NCI-H460 (cell line): ENCODE data around the gene RNF145. TPM values are rescaled to one million over a fixed set of nuclear protein-coding genes. Genes with fewer than 3 reads are reported as not detected.

ENCODE experiments used
- DNase-seq: peaks from one replicate; pipeline ENCODE4 v3.0.0-alpha.2; 2016; ENCODE audit warnings: low read depth; ENCODE audit errors: extremely low read depth
- total RNA-seq: library from RNA; depleted of rRNA; stranded (reverse); fragments of >200 nt; shearing (Covaris generic); gene quantifications from 2 replicates; pipeline ENCODE4 v1.2.3, GENCODE V29; 2014

The RNF145 gene
- total RNA-seq, 1 experiment from 2014 or later, result 40.7 TPM

DNA sequence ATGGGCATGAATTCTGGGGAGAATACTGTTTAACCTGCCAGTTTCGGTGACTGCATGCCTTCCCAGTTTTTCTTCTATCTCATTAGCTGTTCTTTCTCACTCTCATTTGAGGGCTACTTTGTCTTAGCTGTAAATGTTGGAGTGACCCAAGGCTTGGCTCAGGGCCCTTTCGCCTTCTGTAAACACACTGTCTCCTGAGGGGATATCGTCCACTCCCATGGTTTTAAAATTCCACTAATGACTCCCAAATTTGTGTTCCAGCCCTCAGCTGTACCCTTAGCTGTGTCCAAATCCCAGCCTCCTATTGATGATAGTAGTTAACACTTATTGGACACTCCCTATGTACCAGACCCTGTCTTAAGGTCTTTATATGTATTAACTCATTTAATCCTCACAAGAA, 14.1 kb upstream of the RNF145 start:
- no peak for DNase-seq

- no peak for DNase-seq
These were observed 10.9 kb upstream of the RNF145 start for GRCh38 chr5:159220206-159220605.

DNA sequence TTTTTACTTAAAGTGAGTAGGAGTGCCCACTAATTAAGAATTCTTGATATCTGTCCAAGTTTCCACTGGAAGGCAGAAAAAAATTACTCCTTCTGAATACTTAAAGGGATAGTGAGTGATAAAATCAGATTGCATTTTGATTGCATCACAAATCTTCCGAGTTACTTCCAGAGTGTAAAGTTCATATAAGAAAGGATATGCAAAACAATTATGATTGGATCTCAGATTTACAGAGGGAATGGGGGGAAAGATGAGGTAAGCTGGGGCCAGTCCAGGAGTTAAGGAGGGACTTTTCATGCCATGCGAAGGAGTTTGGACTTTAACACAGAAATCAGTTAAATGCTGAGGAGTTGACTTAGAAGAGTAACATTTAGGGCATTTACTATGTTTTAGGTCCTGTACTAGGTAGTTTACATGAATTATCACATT, 9.3 kb upstream of the RNF145 start:
- peak; percentile 79 for DNase-seq

- no peak for DNase-seq
These were observed 7.9 kb upstream of the RNF145 start for GRCh38 chr5:159217236-159217635.

DNA sequence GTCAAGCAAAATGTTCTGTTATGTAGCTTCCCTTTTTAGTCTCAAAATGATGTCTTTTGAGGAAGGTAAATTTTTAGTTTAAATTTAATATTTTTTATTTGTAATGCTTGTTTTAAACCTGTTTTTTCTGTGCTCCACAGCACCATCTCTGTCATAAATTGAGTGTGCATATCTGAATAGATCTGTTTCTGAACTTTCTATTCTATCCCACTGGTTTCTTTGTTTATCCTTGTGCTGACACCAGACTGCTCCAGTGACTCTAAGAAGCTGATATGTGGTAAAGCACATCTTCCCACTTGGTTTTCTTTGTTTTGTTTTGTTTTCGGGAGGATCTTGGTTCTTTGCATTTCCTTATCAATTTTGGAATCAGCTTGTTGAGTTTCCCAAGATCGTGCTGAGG, 7.1 kb upstream of the RNF145 start:
- DNase-seq, result no peak

DNA sequence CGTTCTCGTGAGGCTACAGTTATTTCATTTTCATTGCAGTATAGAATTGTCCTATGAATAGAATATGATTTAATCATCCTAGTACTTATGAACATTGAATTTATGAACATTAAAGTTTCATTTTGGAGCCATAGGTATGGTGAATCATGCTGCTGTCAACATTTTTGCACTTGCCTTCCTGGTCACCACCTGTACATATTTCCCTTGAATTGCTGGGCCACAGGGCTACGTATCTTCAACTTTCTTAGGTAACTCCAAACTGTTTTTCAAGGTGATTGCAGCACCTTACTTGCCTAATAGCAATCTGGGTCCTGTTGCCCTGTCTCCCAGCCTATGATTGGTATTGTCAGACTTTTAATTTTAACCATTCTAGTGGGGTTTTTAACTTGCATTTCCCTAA, 6.5 kb upstream of the RNF145 start:
- no peak for DNase-seq

- DNase-seq, result no peak
These were observed 5.3 kb upstream of the RNF145 start for GRCh38 chr5:159214486-159215271.

DNA sequence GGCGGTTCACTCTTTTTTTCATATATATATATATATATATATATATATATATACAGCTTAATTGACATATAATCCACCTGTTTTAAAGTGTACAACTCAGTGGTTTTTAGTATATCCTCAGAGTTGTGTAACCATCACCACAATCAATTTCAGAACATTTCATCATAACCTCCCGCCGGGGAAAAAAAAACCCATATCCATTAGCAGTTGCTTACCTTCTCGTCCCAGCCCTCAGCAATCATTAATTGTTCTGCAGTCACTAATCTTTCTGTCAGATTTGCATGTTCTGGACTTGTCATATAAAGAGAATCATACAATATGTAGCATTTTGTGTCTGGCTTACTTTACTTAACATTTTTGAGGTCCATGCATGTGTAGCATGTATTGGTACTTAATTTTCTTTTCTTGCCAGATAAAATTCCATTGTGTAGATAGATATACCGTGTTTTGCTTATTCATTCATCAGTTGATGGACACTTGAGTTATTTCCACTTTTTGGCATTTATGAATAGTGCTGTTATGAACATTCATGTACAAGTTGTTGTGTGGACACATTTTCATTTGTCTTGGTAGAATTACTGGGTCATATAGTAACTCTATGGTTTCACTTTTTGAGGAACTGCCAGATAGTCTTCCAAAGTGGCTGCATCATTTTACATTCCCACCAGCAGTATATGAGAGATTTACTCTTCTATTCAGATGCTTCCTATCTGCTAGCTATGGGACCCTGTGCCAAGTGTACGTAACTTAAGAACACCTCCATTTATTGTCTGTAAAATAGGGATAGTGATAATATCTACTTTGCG, 3.5 kb upstream of the RNF145 start:
- DNase-seq, result no peak

- no peak for DNase-seq
These were observed 2.4 kb upstream of the RNF145 start for GRCh38 chr5:159211729-159212174.

DNA sequence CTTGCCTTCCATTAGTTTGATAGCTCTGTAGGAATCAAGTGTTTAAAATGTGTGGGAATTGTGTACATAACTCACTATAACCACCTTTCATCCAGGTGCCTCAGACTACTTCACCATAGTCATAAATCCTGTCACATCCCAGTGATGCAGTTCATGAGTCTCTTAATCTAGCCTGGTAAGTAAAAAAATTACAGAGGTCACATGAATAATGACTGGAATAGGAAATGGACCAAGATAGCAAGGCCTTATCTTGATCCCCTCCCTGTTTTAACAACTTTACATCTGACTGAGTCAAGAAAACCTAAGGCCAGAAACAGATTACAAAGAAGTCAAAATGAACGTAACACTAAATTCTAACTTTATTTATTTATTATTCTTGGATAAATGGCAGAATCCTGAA, 1.5 kb upstream of the RNF145 start:
- no peak for DNase-seq

GRCh38 chr5:159210210-159210661, 883 bp upstream of the RNF145 start:
- DNase-seq, result peak; percentile 80

- DNase-seq, result no peak
These were observed 577 bp downstream of the RNF145 start for GRCh38 chr5:159208514-159209437.

DNA sequence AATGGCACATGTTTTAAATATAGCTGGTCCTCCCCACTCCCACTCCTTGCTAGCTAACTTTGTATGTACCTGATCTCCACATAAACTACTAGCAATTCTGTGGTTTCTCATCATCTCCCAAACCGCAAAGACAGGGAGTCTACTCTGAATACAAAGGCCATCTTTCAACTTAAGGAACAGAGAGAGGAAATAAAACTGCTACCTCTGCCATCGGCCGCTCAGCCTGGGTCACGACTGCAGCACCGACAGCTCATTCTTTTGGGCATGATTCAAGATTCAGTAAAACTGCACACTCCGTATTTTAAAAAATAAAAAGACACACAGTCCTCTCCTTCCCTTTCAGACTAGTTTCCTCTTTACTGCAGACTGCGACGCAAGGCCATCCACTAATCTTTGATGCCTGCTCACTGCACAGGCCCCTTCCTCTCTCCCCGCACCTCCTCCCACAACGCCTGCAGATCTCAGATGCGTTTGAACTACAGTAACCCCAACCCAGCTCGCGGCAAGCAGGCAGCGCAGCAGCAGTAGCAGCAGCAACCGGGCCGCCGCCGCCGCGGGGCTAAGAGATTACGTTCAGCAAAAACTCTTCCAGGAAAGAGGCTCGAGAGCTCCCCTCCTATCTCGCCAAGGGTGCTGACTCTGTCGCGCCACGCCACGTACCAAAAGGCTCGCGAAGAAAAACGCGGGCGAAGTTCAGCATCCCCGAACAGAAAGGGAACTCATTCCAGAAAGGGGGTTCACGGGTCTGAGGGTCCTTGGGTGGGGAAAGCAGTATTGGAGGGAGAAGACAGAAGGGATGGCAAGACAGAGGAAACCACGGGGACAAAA, 1.5 kb downstream of the RNF145 start:
- DNase-seq, result peak; percentile 69

DNA sequence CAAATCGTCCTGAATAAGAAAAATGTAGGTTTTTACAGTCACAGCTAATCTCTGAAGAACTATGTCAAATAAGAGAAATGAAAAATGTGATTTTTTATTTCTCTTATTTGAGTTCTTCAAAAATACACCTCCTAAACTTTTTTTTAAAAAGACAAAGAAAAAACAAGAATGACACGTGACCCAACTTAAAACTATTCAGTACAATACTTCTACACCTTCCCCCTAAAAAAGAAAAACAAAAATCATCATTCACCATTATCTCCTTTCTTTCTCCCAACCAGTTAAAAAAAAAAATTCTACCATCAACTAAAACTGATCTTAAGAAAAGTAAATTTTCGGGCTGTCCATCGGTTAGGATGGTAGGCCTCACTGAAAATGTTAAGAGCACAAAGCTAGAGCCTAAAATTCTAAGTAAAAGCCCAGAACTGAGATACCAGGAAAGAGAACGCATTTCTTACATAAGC, 2.1 kb downstream of the RNF145 start:
- no peak for DNase-seq

- DNase-seq, result no peak
These were observed 2.5 kb downstream of the RNF145 start for GRCh38 chr5:159206818-159207217.

DNA sequence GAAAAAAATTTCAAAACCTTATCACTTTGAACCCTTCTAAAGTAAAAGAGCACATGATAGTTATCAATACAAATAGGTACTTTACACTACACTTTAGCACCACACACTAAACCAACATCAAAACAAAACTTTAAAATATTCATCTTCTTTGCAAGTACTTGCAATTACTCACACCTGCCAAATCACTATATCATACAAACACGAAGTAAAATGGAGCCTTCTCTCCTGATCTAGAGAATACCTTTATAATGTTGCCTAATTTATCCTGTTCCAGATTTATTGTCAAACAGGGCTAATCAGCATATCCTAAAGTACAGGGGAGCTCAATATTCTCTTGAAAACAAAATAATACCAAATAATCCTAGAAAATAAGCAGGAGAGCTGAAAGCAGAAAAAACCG, 3.0 kb downstream of the RNF145 start:
- DNase-seq, result no peak

DNA sequence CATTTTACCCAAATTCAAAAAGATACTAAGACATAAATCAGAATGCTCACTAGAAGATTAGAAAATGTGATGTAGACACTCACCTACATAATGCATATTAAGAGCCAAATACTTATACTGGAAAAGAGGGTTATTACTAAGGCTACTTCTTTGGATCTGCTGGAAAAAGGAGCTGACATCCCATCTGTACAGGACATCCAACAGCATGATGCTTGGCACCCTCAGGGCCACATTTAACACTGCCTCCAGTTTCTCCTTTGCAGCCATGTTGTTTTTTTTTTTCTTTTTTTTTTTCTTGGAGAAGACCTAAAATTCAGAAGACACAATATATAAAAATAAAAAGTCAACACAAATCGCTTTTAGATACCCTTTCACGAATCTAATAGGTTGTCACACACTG, 6.0 kb downstream of the RNF145 start:
- DNase-seq, result no peak

DNA sequence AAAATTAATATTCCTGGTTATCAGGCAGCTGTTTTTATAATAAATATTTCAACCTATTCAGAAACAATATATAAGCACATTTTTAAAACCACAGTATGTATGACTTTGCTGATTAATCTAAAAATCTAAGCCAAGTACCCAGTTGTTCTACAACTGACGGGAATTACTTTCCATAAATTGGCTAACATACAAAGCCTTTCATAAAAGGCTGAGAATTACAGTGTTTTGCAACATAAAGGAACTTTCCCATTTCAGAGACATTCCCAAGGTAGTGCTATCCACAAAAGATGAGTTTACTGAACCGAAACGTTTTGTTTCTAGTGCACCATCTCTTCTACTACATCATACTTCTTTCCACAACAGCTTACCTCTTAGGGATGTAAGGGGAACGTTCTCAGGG, 7.2 kb downstream of the RNF145 start:
- no peak for DNase-seq

GRCh38 chr5:159199780-159200179, 9.6 kb downstream of the RNF145 start:
- no peak for DNase-seq

GRCh38 chr5:159199225-159199624, 10.1 kb downstream of the RNF145 start:
- DNase-seq, result no peak
